Parathyroid adenoma (tissue), 2 donors: ENCODE data around the gene LHFPL3.

Experiments used
- H2AFZ ChIP-seq: fragments of 300-600 bp; sonication (generic); one replicate; pipeline ENCODE4 v1.7.0; 2017; ENCODE audit warnings: antibody characterized with exemption, mild to moderate bottlenecking
- H3K27ac ChIP-seq: fragments of 300-600 bp; sonication (generic); one replicate; pipeline ENCODE4 v1.7.0; 2017
- H3K27me3 ChIP-seq: fragments of 300-600 bp; sonication (generic); one replicate; pipeline ENCODE4 v1.7.0; 2017; ENCODE audit warnings: low read length; ENCODE audit not compliant: control insufficient read depth, insufficient read depth
- H3K36me3 ChIP-seq: fragments of 300-600 bp; sonication (generic); one replicate; pipeline ENCODE4 v1.7.0; 2017; ENCODE audit warnings: low read length; ENCODE audit not compliant: control insufficient read depth, insufficient read depth
- H3K4me1 ChIP-seq: fragments of 300-600 bp; sonication (generic); one replicate; pipeline ENCODE4 v1.7.0; 2017; ENCODE audit warnings: control low read depth
- H3K4me2 ChIP-seq: fragments of 300-600 bp; sonication (generic); one replicate; pipeline ENCODE4 v1.7.0; 2017; ENCODE audit warnings: low read length
- H3K4me3 ChIP-seq: fragments of 300-600 bp; sonication (generic); one replicate; pipeline ENCODE4 v1.7.0; 2017; ENCODE audit warnings: low read depth, low read length
- H3K79me2 ChIP-seq: fragments of 300-600 bp; sonication (generic); one replicate; pipeline ENCODE4 v1.7.0; 2017; ENCODE audit warnings: control low read depth
- H3K9ac ChIP-seq: fragments of 300-600 bp; sonication (generic); one replicate; pipeline ENCODE4 v1.7.0; 2017; ENCODE audit warnings: mild to moderate bottlenecking
- H3K9me3 ChIP-seq: fragments of 300-600 bp; sonication (generic); one replicate; pipeline ENCODE4 v1.7.0; 2017; ENCODE audit warnings: low read length; ENCODE audit not compliant: control insufficient read depth
- TF ChIP-seq, protein P1 (sequence below): fragments of 300-600 bp; sonication (generic); IDR thresholded peaks from one replicate; pipeline ENCODE4 v1.7.0; 2017; ENCODE audit warnings: antibody characterized with exemption, mild to moderate bottlenecking
- donor health status: primary hyperparathyroidism.

The LHFPL3 gene

DNA sequence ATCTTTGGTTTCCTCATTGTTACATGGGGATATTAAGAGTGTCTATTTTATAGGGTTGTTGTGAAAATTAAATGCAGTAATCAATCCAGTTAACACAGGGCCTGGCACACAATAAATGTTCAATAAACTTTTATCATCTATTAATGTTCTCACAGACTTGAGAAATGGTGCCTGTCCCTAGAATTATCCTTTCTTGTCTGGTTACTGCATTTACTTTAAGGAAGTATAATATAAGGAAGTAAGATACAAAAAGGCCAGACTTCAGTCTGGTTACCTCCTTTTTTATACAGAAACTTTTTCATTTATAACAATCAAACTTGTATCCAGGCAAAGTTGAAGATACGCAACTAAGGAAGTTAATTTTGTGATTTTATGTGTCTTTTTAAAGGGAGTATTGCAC, 117.0 kb downstream of the LHFPL3 start:
- Histone ChIP-seq H3K4me1 (no peaks in the 10 kb centered on the region), H3K9ac (no peak overlapping the region), H3K79me2 (no peaks in the 10 kb centered on the region), H2AFZ (no peak overlapping the region), H3K36me3 (no peaks in the 10 kb centered on the region), H3K27ac (no peak overlapping the region), H3K4me2 (no peak overlapping the region), H3K9me3 (no peaks in the 10 kb centered on the region), H3K27me3 (no peaks in the 10 kb centered on the region), H3K4me3 (no peak overlapping the region)
- TF ChIP-seq, protein P1, sequence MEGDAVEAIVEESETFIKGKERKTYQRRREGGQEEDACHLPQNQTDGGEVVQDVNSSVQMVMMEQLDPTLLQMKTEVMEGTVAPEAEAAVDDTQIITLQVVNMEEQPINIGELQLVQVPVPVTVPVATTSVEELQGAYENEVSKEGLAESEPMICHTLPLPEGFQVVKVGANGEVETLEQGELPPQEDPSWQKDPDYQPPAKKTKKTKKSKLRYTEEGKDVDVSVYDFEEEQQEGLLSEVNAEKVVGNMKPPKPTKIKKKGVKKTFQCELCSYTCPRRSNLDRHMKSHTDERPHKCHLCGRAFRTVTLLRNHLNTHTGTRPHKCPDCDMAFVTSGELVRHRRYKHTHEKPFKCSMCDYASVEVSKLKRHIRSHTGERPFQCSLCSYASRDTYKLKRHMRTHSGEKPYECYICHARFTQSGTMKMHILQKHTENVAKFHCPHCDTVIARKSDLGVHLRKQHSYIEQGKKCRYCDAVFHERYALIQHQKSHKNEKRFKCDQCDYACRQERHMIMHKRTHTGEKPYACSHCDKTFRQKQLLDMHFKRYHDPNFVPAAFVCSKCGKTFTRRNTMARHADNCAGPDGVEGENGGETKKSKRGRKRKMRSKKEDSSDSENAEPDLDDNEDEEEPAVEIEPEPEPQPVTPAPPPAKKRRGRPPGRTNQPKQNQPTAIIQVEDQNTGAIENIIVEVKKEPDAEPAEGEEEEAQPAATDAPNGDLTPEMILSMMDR: no peak

DNA sequence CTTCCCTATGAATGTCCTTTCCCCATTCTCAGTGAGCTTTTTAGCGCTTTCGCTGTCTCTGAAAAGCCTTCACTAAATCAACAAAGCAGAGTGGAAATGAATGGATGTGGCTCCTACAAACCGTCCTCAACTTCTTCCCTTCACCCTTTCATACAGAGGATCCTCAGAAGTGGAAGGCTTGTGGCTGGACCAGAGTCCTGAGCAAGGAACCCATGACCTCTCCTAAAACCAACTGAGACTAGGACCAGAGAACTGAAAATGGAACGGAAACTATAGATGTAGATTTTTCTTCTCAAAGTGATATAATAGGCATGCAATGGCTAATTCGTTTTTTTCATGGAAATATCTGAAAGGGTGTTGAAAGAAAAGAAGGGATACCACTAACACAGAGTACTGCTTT, 122.5 kb downstream of the LHFPL3 start:
- Histone ChIP-seq H3K4me1 (no peaks in the 10 kb centered on the region), H3K4me3 (no peak overlapping the region), H2AFZ (no peak overlapping the region), H3K9me3 (no peaks in the 10 kb centered on the region), H3K4me2 (no peak overlapping the region), H3K27ac (no peak overlapping the region), H3K27me3 (no peaks in the 10 kb centered on the region), H3K9ac (no peak overlapping the region), H3K36me3 (no peaks in the 10 kb centered on the region), H3K79me2 (no peaks in the 10 kb centered on the region)
- TF ChIP-seq, protein P1: no peak

DNA sequence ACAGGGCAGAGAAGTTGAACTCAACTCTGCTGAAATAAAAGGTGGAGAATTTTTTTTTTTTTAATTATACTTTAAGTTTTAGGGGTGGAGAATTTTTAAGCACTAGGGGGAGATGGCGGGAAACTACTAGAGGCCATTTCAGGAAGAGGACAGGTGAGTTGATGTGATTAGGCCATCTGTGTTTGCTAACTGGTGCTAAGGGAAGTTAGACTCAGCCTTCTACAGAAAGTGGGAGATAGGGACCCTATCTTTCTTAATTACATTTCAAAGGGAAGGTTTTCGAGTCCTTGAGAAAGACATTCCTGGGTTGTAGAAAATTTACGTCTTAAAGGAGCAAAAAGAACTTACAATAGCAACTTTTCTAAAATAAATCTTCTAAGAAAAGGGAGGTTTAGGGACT, 124.8 kb downstream of the LHFPL3 start:
- Histone ChIP-seq H3K9me3 (no peaks in the 10 kb centered on the region), H3K36me3 (no peaks in the 10 kb centered on the region), H2AFZ (no peak overlapping the region), H3K9ac (no peak overlapping the region), H3K27me3 (no peaks in the 10 kb centered on the region), H3K4me3 (no peak overlapping the region), H3K4me1 (no peaks in the 10 kb centered on the region), H3K27ac (no peak overlapping the region), H3K4me2 (no peak overlapping the region), H3K79me2 (no peaks in the 10 kb centered on the region)
- TF ChIP-seq, protein P1: no peak

DNA sequence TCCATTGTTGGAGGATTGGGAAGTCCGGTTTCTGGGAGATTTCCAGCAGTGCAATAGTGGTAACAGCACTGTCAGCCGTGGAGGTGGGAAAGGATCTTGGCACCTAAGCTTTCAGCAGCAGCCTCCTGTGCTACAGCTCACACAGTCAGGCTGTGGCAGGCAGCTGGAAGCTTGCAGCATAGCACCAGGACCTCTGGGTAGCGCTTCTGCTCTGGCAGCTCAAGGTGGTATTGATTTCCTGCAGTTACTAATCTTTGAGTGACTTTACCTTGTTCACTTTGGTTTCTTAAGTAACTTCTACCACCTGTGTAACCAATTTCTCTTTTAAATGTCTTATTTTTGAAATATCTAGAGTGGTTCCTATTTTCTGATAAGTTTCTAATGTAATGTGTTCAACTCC, 130.5 kb downstream of the LHFPL3 start:
- H3K9ac ChIP-seq: no peak overlapping the region
- H3K9me3 ChIP-seq: no peaks in the 10 kb centered on the region
- TF ChIP-seq, protein P1: no peak
- H3K79me2 ChIP-seq: no peaks in the 10 kb centered on the region
- H3K27me3 ChIP-seq: no peaks in the 10 kb centered on the region
- no peaks in the 10 kb centered on the region for H3K4me1 ChIP-seq
- no peak overlapping the region for H2AFZ ChIP-seq
- H3K4me2 ChIP-seq: no peak overlapping the region
- no peaks in the 10 kb centered on the region for H3K36me3 ChIP-seq
- H3K27ac ChIP-seq: no peak overlapping the region
- no peak overlapping the region for H3K4me3 ChIP-seq

DNA sequence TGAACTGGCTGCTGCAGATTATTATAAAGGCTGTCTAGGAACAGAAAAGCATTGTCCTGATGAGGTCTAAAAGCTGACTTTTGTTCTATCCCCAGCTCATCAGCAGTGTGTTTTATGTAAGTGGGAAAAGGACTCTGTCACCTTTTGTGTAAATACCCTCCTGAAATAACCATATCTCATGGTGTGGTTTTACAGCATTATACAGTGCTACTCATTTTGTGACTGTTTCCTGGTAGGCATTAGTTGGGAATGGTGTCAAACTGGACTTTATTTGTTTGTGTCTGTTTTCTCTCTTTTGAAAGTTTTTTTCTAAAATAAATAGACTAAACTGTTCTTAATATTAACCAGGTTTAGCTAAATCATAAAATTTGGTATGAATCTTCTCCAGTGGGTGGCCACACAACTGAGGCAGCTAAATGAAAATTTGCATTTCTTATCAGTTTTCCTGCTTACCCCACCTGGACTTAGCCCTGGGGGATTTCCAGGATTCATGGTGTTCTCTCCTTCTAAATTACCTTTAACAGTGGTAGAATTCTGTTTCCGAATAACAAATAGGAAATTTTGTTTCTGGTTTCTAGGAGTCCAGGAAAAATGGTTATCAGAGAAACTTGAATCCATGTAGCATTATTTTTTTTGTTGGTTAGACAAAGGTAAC, 140.9 kb downstream of the LHFPL3 start:
- no peaks in the 10 kb centered on the region for H3K36me3 ChIP-seq
- H3K4me3 ChIP-seq: no peak overlapping the region
- H3K4me1 ChIP-seq: no peaks in the 10 kb centered on the region
- H3K27me3 ChIP-seq: no peaks in the 10 kb centered on the region
- H3K9ac ChIP-seq: no peak overlapping the region
- H3K27ac ChIP-seq: no peak overlapping the region
- no peak overlapping the region for H2AFZ ChIP-seq
- H3K9me3 ChIP-seq: no peaks in the 10 kb centered on the region
- no peak overlapping the region for H3K4me2 ChIP-seq
- no peaks in the 10 kb centered on the region for H3K79me2 ChIP-seq
- TF ChIP-seq, protein P1: no peak
